Common myeloid progenitor, CD34-positive (primary cell): ENCODE data around the gene MRPL14.
A peak's percentile ranks its signal among the peaks of the same experiment; 100 is the strongest.

Experiments
- CTCF ChIA-PET: fragments of 350-600 bp; sonication (Branson Sonifier 250); formaldehyde crosslinking; loops from one replicate; lab custom pipeline; 2021; ENCODE audit warnings: antibody characterized with exemption; lab: Charles Lee
- POLR2A ChIA-PET: fragments of 350-600 bp; sonication (Branson Sonifier 250); formaldehyde crosslinking; loops from one replicate; lab custom pipeline; 2021; ENCODE audit warnings: antibody characterized with exemption; lab: Charles Lee
- DNase-seq, 3 donors: peaks; one replicate each; pipeline versions ENCODE4 v3.0.0 to v3.0.0-alpha.2; 2013
- H3K27ac ChIP-seq, 2 experiments: 1 replicate in 1 of 2; 2 replicates in 1 of 2; pipeline ENCODE4 v1.7.0; 2013; ENCODE audit warnings: inconsistent platforms in 2 of 2, low read length in 2 of 2, mild to moderate bottlenecking in 2 of 2, low read depth in 1 of 2, moderate library complexity in 1 of 2; ENCODE audit not compliant: severe bottlenecking in 2 of 2, insufficient read depth in 1 of 2, poor library complexity in 1 of 2
- H3K27me3 ChIP-seq, 5 experiments: replicated peaks in 2 of 5; 1 replicate in 3 of 5; 2 replicates in 2 of 5; pipeline versions ENCODE4 v1.6.1 to v1.7.0; 2013; ENCODE audit warnings: low read length in 4 of 5, mild to moderate bottlenecking in 2 of 5, moderate library complexity in 2 of 5, inconsistent platforms in 1 of 5; ENCODE audit not compliant: insufficient read depth in 5 of 5, control insufficient read depth in 4 of 5
- H3K36me3 ChIP-seq, 4 experiments: 1 replicate in 2 of 4; 2 replicates in 2 of 4; pipeline versions ENCODE4 v1.6.1 to v1.7.0; 2013; ENCODE audit warnings: low read length in 3 of 4, control low read depth in 1 of 4, mild to moderate bottlenecking in 1 of 4; ENCODE audit not compliant: control insufficient read depth in 4 of 4, insufficient read depth in 4 of 4
- H3K4me1 ChIP-seq, 4 experiments: 1 replicate in 3 of 4; 2 replicates in 1 of 4; pipeline versions ENCODE4 v1.6.1 to v1.7.1; 2013; ENCODE audit warnings: low read length in 3 of 4, mild to moderate bottlenecking in 3 of 4, control low read depth in 1 of 4, inconsistent platforms in 1 of 4, moderate library complexity in 1 of 4; ENCODE audit not compliant: control insufficient read depth in 4 of 4, insufficient read depth in 4 of 4; ENCODE audit errors: control extremely low read depth in 1 of 4
- H3K4me3 ChIP-seq, 7 experiments: 1 replicate in 4 of 7; 2 replicates in 3 of 7; pipeline versions ENCODE4 v1.5.1 to v1.7.0; 2013; ENCODE audit warnings: mild to moderate bottlenecking in 7 of 7, low read length in 6 of 7, moderate library complexity in 6 of 7, inconsistent platforms in 2 of 7, low read depth in 2 of 7, control low read depth in 1 of 7; ENCODE audit not compliant: insufficient read depth in 4 of 7, control insufficient read depth in 1 of 7; ENCODE audit errors: extremely low read depth in 1 of 7
- H3K9me3 ChIP-seq, 5 experiments: 1 replicate in 4 of 5; 2 replicates in 1 of 5; pipeline versions ENCODE4 v1.6.1 to v1.7.1; 2013; ENCODE audit warnings: low read length in 4 of 5, mild to moderate bottlenecking in 2 of 5, inconsistent platforms in 1 of 5, low read depth in 1 of 5, moderate library complexity in 1 of 5; ENCODE audit not compliant: control insufficient read depth in 4 of 5, insufficient read depth in 2 of 5; ENCODE audit errors: control extremely low read depth in 1 of 5
- WGBS: methylation state at CpG from one replicate; pipeline ENCODE4 v1.1.5; 2013; ENCODE audit not compliant: insufficient coverage; 5-methylcytosine and 5-hydroxymethylcytosine counted together

MRPL14 gene

DNA sequence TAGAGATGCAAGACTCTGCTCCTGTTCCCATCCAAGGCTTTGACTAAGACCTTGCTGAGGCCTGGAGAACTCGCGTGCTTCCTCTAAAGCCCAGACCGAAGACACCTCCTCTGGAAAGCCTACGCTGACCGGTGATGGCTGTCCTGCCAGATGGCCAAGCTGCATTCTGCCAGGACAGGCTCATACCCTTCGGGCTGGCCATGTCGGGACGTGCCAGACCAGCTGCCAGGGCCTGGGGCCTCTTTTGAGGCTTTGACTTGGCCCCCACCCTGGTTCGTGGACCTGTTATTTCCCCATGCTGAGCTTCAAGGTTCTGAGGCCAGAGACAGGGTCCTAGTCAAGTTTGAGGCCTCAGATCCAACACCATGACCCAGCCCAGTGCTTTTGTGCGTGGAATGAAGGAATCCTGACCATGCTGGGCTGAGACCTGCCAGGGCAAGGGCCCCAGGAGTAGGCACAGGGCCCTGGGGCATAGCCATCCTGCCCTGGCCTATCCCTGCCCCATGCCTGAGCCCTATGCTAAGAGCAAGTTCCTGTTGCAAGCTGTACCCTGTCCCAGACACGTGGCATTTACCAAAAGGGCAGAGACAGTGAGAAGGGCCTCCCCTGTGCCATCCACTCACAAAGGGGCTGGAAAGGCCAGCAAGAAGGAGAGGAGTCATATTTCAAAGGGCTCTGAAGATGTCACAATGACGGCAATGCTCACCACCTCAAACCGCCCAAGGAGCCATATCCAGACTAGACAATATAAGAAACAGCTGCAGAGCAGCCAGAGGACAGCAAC lies 42.8 kb downstream of the MRPL14 start:
- POLR2A ChIA-PET: no interaction called here
- CTCF ChIA-PET: interaction anchor here (1.0 to 2.6 kb wide), 4 partner anchors 10 to 416 kb away, joined by 3 to 11 read pairs (median 4); no protein-coding TSS in a partner anchor
- WGBS: over 99% methylated on average over 11 of the region's 13 CpGs

DNA sequence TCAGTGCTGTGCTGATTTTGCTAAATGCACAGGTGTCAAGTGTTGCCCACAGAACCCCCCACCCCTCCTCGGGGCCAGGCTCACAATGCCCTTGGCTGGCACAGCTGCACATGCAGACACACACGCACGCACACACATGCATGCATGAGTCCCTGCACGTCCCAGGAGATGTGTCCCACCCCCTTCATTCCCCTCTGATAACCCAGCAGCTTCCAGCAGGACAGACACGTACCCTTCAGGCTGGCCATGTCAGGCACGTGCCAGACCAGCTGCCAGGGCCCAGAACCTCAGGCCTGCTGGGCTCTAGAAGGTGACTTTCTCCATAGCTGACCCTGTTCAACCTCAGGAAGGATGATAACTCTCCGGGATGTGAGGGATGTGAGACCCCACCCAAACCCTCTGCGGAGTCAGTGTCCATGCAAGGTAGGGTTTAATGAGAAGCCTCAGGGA lies 44.4 kb downstream of the MRPL14 start:
- DNase-seq: no peak
- ChIA-PET POLR2A (interaction anchor here (0.5 kb wide), 1 partner anchor 164 kb away, joined by 4 read pairs; no protein-coding TSS in a partner anchor), CTCF (interaction anchor here (0.8 to 1.4 kb wide), 4 partner anchors 9 to 415 kb away, joined by 3 to 5 read pairs (median 4); no protein-coding TSS in a partner anchor)
- H3K4me3 ChIP-seq: no peak overlapping the region
- no peaks in the 10 kb centered on the region for H3K36me3 ChIP-seq
- H3K27me3 ChIP-seq: peaks cover 0 to 6% (median 3%) of the 10 kb centered on the region in 5 experiments
- H3K9me3 ChIP-seq: no peaks in the 10 kb centered on the region
- H3K4me1 ChIP-seq: peaks cover 0 to 15% (median 7%) of the 10 kb centered on the region in 4 experiments
- no peak overlapping the region for H3K27ac ChIP-seq
- 94% methylated on average over 8 of the region's 8 CpGs for WGBS

More for the DNA sequence above, 42.8 kb downstream of the MRPL14 start:
- no peak overlapping the region for H3K4me3 ChIP-seq
- no peaks in the 10 kb centered on the region for H3K36me3 ChIP-seq
- no peaks in the 10 kb centered on the region for H3K27me3 ChIP-seq
- H3K4me1 ChIP-seq: peaks cover 0 to 13% (median 7%) of the 10 kb centered on the region in 4 experiments
- no peak for DNase-seq
- H3K9me3 ChIP-seq: no peaks in the 10 kb centered on the region
- no peak overlapping the region for H3K27ac ChIP-seq

DNA sequence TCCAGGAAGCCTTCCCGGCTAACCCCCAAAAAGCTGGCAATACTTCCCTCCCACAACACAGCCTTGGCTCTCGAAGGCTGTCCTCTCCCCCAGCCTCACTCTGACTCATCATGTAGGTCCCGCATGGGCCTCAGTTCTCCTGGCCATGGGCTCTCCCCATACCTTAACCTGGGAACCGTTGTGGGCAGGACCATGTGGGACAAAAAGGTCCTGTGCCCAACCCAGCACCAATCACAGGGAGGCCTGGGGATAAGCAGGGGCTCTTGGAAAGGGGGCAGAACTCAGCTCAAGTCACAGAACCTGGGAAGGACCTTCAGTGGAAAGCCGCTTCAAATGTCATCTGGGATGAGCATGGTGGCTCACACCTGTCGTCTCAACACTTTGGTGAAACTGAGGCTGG lies 45.5 kb downstream of the MRPL14 start:
- Histone ChIP-seq H3K9me3 (no peaks in the 10 kb centered on the region), H3K36me3 (no peaks in the 10 kb centered on the region), H3K4me1 (peaks cover 0 to 17% (median 9%) of the 10 kb centered on the region in 4 experiments), H3K27me3 (peaks cover 0 to 17% (median 10%) of the 10 kb centered on the region in 5 experiments), H3K27ac (no peak overlapping the region), H3K4me3 (no peak overlapping the region)
- CTCF ChIA-PET: interaction anchor here (1.3 to 3.4 kb wide), 3 partner anchors 308 to 360 kb away, joined by 3 to 17 read pairs (median 4); no protein-coding TSS in a partner anchor
- 91% methylated on average over 4 of the region's 6 CpGs for WGBS
- POLR2A ChIA-PET: interaction anchor here (0.6 kb wide), 1 partner anchor 357 kb away, joined by 3 read pairs; no protein-coding TSS in a partner anchor
- DNase-seq: no peak

DNA sequence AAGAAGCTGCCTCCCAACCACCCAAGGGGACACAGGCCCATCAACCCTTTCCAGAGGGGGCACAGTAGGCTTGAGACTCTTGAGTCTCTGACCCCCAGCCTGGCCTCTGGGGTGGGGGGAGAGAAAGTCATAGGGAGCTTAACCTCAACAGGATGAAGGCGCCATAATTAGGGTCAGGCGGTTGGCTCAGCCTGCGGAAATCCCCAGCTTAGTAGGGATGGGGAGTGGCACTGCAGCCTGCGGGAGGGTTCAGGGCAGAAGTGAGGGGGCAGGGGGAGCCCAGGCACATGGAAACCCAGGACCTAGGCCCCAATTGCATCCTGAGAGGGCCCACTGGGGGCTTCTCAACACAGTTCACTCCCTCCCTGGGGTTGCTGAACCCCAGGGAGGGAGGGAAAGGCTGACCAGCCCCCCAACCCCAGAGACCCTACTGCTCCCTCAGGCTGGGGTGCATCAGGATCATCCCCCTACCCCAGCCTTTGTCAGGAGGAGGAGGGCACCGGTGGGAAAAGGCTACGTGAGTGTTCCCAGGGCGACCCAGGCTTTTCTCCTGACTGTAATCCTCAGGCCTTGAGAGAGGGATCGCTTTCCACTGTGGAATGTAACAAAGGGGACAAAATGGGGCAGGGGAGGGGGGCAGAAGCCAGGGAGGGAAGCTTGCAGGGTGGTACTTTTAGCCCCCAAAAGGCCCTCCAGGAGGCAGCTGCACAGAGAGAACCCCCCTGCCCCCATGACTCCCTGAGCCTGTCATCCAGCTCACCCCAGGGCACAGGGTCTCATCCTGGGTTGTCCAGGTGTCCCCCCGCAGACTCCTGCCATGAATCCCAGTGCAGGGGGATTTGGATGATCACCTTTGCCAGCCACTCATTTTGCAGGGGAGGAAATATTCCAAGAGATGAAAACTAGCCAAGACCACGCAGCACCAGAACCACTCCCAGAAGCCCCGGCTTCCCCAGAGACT lies 46.4 kb downstream of the MRPL14 start:
- ChIA-PET POLR2A (no interaction called here), CTCF (interaction anchor here (0.6 to 8.2 kb wide), 13 partner anchors 10 to 472 kb away, joined by 3 to 89 read pairs (median 5); partner anchors contain the start of gene VEGFA)
- Histone ChIP-seq H3K27me3 (peaks cover 0 to 26% (median 14%) of the 10 kb centered on the region in 5 experiments), H3K27ac (no peak overlapping the region), H3K4me1 (peaks cover 0 to 24% (median 13%) of the 10 kb centered on the region in 4 experiments), H3K9me3 (no peaks in the 10 kb centered on the region), H3K36me3 (no peaks in the 10 kb centered on the region), H3K4me3 (no peak overlapping the region)
- DNase-seq: peak in 2 of 3 donors; percentile 50 to 58
- 58% methylated on average over 5 of the region's 11 CpGs for WGBS

DNA sequence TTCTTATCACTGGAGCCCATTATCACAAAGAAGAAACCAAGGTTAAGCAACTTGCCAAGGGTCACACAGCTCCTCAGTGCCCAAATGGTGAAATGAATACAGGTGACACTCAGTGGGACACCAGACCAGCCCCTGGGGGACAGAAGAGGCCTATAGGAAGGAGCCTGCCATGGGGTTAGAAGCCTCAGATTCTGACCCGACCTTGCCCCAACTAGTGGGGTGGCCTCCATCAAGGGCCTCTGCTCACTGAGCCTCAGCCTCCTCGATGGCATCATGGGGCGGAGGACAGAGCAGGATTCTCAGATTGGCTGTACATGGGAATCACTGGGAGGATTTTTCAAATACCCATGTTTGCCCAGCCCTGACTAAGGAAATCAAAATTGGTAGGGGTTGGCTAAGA lies 47.6 kb downstream of the MRPL14 start:
- ChIA-PET CTCF (interaction anchor here (0.6 to 8.2 kb wide), 26 partner anchors 11 to 471 kb away, joined by 3 to 89 read pairs (median 4); partner anchors contain the start of genes MRPS18A and VEGFA), POLR2A (interaction anchor here (1.0 kb wide), 1 partner anchor 412 kb away, joined by 3 read pairs; no protein-coding TSS in a partner anchor)
- H3K4me1 ChIP-seq: peaks cover 0 to 25% (median 14%) of the 10 kb centered on the region in 4 experiments
- DNase-seq: no peak
- 100% methylated on average over 2 of the region's 3 CpGs for WGBS
- H3K27me3 ChIP-seq: peaks cover 0 to 35% (median 14%) of the 10 kb centered on the region in 5 experiments
- no peak overlapping the region for H3K4me3 ChIP-seq
- no peak overlapping the region for H3K27ac ChIP-seq
- no peaks in the 10 kb centered on the region for H3K36me3 ChIP-seq
- H3K9me3 ChIP-seq: no peaks in the 10 kb centered on the region

DNA sequence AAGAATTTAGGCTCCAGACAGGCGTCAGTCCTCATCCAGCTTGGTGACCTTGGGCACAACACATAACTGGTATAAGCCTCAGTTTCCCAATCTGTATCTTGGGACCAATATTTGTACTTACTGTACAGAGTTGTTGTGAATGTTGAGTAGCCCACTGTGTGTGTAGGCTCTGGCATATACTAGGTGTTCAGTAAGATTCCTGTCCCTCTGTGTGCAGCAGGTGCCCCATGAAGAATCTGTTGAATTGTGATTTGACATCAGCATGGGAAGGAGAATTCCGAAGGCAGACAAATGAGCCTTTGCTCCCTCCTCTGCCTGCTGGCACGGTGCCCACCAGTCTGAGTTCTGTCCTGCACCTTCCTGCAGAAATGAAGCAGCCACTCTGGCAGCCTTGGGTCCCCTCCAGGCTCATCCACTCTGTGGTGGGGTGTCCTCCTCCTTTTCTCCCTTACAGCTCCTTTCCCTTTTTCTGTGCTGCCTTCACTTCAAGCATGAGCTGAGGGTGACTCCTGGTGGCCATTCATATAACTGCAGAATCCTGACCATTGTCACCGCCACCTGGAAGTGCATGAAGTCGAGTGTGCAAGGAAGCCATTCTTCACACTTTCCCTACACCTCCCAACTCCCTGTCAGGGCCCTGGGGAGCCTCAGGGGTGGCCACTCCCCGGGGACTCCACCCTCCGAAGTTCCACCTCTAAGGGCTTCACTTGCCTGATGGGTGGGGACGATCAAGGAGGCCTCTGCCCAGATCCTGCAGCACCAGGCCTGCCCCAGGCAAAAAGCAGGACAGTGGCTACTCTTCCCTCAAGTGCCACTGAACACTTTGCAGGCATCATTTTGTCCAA lies 48.2 kb downstream of the MRPL14 start:
- ChIA-PET POLR2A (interaction anchor here (0.6 to 1.0 kb wide), 3 partner anchors 55 to 875 kb away, joined by 3 read pairs; no protein-coding TSS in a partner anchor), CTCF (interaction anchor here (0.6 to 8.2 kb wide), 36 partner anchors 11 to 1663 kb away, joined by 3 to 89 read pairs (median 4); partner anchors contain the start of genes MRPS18A and VEGFA)
- Histone ChIP-seq H3K9me3 (no peaks in the 10 kb centered on the region), H3K36me3 (no peaks in the 10 kb centered on the region), H3K27me3 (peaks cover 0 to 38% (median 14%) of the 10 kb centered on the region in 5 experiments), H3K4me3 (no peak overlapping the region), H3K4me1 (peaks cover 0 to 30% (median 20%) of the 10 kb centered on the region in 4 experiments), H3K27ac (no peak overlapping the region)
- peak; percentile 70 to 86 (median 76) for DNase-seq
- 40% methylated on average over 6 of the region's 8 CpGs for WGBS
